ENCODE measurements around the gene LRFN5. TPM values are rescaled to one million over a fixed set of nuclear protein-coding genes. Genes with fewer than 3 reads are reported as not detected.

The LRFN5 gene
- total and polyA plus RNA-seq, 2 of the 8 experiments (the other 6 are each of a cell fraction or from before 2014, with no cell fraction given): 0.85 to 4.7 TPM

DNA sequence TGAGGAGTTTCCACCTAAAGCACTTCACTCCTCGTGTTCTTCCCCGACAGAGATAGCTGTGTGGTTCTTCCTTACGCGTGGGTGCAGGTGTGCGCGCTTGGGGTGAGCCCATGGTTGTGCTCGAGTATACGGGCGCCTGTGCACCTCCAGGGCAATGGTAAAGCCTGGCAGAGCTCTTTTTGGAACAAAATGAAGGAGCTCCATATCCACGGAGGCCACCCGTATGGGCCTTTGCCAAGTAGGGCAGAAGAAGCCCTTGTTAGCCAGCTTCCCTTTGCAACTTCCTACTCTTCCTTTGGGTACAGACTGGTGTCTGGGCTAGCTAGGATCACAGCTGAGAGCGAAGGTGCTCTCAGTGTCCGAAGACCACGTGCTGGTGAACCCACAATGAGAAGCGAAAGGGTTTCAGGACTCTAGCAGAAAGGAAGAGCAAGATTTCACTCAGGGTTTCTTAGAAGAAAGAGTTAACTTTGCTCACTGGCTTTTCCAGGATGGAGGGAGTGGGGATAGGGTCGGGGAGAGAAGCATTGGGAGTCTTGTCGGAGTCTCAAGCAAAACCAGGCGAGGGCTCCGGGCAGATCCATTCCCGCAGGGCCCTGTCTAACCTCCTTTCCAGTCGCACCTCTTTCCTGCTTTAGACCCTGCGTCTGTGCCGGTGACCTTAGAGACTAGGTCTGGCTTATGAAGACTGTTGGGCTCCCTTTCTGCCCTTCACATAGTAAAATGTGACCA, 960 bp upstream of the LRFN5 start (continued):
- TF ChIP-seq, protein P1, sequence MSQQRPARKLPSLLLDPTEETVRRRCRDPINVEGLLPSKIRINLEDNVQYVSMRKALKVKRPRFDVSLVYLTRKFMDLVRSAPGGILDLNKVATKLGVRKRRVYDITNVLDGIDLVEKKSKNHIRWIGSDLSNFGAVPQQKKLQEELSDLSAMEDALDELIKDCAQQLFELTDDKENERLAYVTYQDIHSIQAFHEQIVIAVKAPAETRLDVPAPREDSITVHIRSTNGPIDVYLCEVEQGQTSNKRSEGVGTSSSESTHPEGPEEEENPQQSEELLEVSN (IDR thresholded peaks at IDR 0.05): 0 out of 2 replicates have a peak, but pooled peaks have one; percentile 1
- TF ChIP-seq SIN3A (conservative IDR thresholded peaks at IDR 0.05 in 1 of 2, IDR thresholded peaks at IDR 0.05 in 1 of 2; ENCODE audit: low read depth in 1 of 2, low read length in 2 of 2) (peak; percentile 82 to 84; a peak in 3 of 4 replicates), RAD21 (IDR thresholded peaks at IDR 0.05 in 1 of 2, conservative IDR thresholded peaks at IDR 0.05 in 1 of 2; ENCODE audit: low read depth in 2 of 2, low read length in 2 of 2) (0 out of 4 replicates have a peak, but pooled peaks have one; percentile 1 to 19), TAF1 (IDR thresholded peaks at IDR 0.05; ENCODE audit: low read depth, low read length) (no peak; the same call in 1 of the 2 replicates), CREB1 (IDR thresholded peaks at IDR 0.05) (no peak), SAP30 (IDR thresholded peaks at IDR 0.05; ENCODE audit: insufficient read depth, insufficient replicate concordance, low read length) (peak; percentile 54), KDM4A (IDR thresholded peaks at IDR 0.05; ENCODE audit: low read depth, low read length, severe bottlenecking) (peak; percentile 65), MAFK (IDR thresholded peaks at IDR 0.05; ENCODE audit: low read depth, low read length) (no peak), CTBP2 (IDR thresholded peaks at IDR 0.05; ENCODE audit: borderline replicate concordance, insufficient read depth, insufficient read length, low read length) (peak; percentile 51), CEBPB (IDR thresholded peaks at IDR 0.05; ENCODE audit: low read depth, low read length) (no peak), BCL11A (IDR thresholded peaks at IDR 0.05; ENCODE audit: low read depth in 2 of 2, low read length in 2 of 2) (no peak), BACH1 (IDR thresholded peaks at IDR 0.05; ENCODE audit: low read length) (no peak), POLR2AphosphoS5 (IDR thresholded peaks at IDR 0.05; ENCODE audit: low read depth, low read length) (no peak), TAF7 (optimal IDR thresholded peaks at IDR 0.05; ENCODE audit: borderline replicate concordance, low read depth, low read length) (no peak), MAX (IDR thresholded peaks at IDR 0.05) (peak; percentile 70; the same call in 1 of the 2 replicates), CBX5 (IDR thresholded peaks at IDR 0.05; ENCODE audit: low read depth, low read length) (no peak), SP1 (IDR thresholded peaks at IDR 0.05; ENCODE audit: low read depth, low read length) (peak; percentile 99)
- TF ChIP-seq, protein P2, sequence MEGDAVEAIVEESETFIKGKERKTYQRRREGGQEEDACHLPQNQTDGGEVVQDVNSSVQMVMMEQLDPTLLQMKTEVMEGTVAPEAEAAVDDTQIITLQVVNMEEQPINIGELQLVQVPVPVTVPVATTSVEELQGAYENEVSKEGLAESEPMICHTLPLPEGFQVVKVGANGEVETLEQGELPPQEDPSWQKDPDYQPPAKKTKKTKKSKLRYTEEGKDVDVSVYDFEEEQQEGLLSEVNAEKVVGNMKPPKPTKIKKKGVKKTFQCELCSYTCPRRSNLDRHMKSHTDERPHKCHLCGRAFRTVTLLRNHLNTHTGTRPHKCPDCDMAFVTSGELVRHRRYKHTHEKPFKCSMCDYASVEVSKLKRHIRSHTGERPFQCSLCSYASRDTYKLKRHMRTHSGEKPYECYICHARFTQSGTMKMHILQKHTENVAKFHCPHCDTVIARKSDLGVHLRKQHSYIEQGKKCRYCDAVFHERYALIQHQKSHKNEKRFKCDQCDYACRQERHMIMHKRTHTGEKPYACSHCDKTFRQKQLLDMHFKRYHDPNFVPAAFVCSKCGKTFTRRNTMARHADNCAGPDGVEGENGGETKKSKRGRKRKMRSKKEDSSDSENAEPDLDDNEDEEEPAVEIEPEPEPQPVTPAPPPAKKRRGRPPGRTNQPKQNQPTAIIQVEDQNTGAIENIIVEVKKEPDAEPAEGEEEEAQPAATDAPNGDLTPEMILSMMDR (IDR thresholded peaks at IDR 0.05; ENCODE audit: control extremely low read depth in 1 of 3, insufficient read depth in 1 of 3, low read depth in 1 of 3, low read length in 3 of 3): no peak
- TF ChIP-seq, protein P3, sequence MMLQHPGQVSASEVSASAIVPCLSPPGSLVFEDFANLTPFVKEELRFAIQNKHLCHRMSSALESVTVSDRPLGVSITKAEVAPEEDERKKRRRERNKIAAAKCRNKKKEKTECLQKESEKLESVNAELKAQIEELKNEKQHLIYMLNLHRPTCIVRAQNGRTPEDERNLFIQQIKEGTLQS (IDR thresholded peaks at IDR 0.05; ENCODE audit: insufficient read depth, low read depth, low read length): no peak

All from H1 (cell line).